HEK293 (cell line): Measurements from ENCODE around the gene FRMD4B.

Experiments
- CTCF ChIP-seq: fragments of 450-650 bp; formaldehyde crosslinking; IDR thresholded peaks from 2 replicates; pipeline ENCODE4 v1.5.1; 2016; ENCODE audit warnings: missing biosample characterization, missing genetic modification characterization
- HOXA7 ChIP-seq: sonication (generic); formaldehyde crosslinking; IDR thresholded peaks from 2 replicates; pipeline ENCODE4 v1.8.1; 2022; ENCODE audit warnings: missing genetic modification reagents, borderline replicate concordance
- PRDM1 ChIP-seq: fragments of 450-650 bp; formaldehyde crosslinking; IDR thresholded peaks from 2 replicates; pipeline ENCODE4; 2016; ENCODE audit warnings: missing biosample characterization, missing genetic modification characterization
- SETDB1 ChIP-seq: IDR thresholded peaks from one replicate; pipeline ENCODE4 v1.6.1; 2017; ENCODE audit warnings: mild to moderate bottlenecking, low read length, moderate library complexity, mixed read lengths; ENCODE audit not compliant: insufficient read length
- ZNF324 ChIP-seq: fragments of 450-650 bp; formaldehyde crosslinking; IDR thresholded peaks from 2 replicates; pipeline ENCODE4 v1.5.1; 2016; ENCODE audit warnings: missing biosample characterization, missing genetic modification characterization
- ZNF362 ChIP-seq: fragments of 450-650 bp; formaldehyde crosslinking; IDR thresholded peaks from 2 replicates; pipeline ENCODE4 v1.5.1; 2016; ENCODE audit warnings: missing biosample characterization, missing genetic modification characterization
- ZNF423 ChIP-seq: fragments of 450-650 bp; formaldehyde crosslinking; IDR thresholded peaks from 2 replicates; pipeline ENCODE4 v1.5.1; 2016; ENCODE audit warnings: missing biosample characterization, missing genetic modification characterization
- ZNF624 ChIP-seq: fragments of 450-650 bp; formaldehyde crosslinking; IDR thresholded peaks from 2 replicates; pipeline ENCODE4 v1.5.1; 2017; ENCODE audit warnings: missing biosample characterization, missing genetic modification characterization
- ZSCAN5A ChIP-seq: fragments of 450-650 bp; formaldehyde crosslinking; IDR thresholded peaks from 2 replicates; pipeline ENCODE4 v1.5.1; 2016; ENCODE audit warnings: missing biosample characterization, missing genetic modification characterization

- no peak for TF ChIP-seq CTCF (tag by site-specific recombination)
- TF ChIP-seq SETDB1 = no peak
- TF ChIP-seq PRDM1 (tag by site-specific recombination) = no peak
- TF ChIP-seq ZNF423 (tag by site-specific recombination) = no peak
- no peak for TF ChIP-seq HOXA7 (CRISPR knock-in tag)
- no peak for TF ChIP-seq ZSCAN5A
- no peak for TF ChIP-seq ZNF324 (tag by site-specific recombination)
- no peak for TF ChIP-seq ZNF362 (tag by site-specific recombination)
- no peak for TF ChIP-seq ZNF624
Observed at GRCh38 chr3:69121950-69122349, 263.9 kb downstream of the FRMD4B start.
